H1 (cell line): Measurements from ENCODE around the gene PROM2. TPM values are rescaled to one million over a fixed set of nuclear protein-coding genes. Genes with fewer than 3 reads are reported as not detected.

Experiments used
- CTCF ChIA-PET: fragments of 300-600 bp; sonication (Branson Sonifier 250); formaldehyde crosslinking; loops from one replicate; lab custom pipeline; 2021; ENCODE audit not compliant: partially characterized antibody; lab: Charles Lee
- POLR2A ChIA-PET: fragments of 300-600 bp; sonication (Branson Sonifier 250); formaldehyde crosslinking; loops from one replicate; lab custom pipeline; 2021; ENCODE audit warnings: inconsistent platforms; ENCODE audit not compliant: partially characterized antibody; lab: Charles Lee
- DNase-seq, 2 experiments: peaks; one replicate each; pipeline versions ENCODE4 v3.0.0 to v3.0.0-alpha.2; 2010 to 2022; ENCODE audit warnings: low spot score in 2 of 2, low read depth in 1 of 2, mixed read lengths in 1 of 2
- FAIRE-seq: peaks from 2 replicates; lab custom pipeline; 2011; peaks lifted over from hg19 to GRCh38; lab: Jason Lieb, UNC
- H2AFZ ChIP-seq: 2 replicates; pipeline ENCODE4 v1.8.1; 2012; ENCODE audit warnings: low read length, inconsistent platforms
- H2AK5ac ChIP-seq: 2 replicates; pipeline ENCODE4 v1.6.1; 2013; ENCODE audit warnings: low read depth, low read length
- H2BK120ac ChIP-seq: replicated peaks from 2 replicates; pipeline ENCODE3; 2013; ENCODE audit warnings: low read depth, low read length, inconsistent platforms
- H2BK12ac ChIP-seq: 2 replicates; pipeline ENCODE4 v1.6.1; 2013; ENCODE audit warnings: low read depth, low read length
- H2BK15ac ChIP-seq: 2 replicates; pipeline ENCODE4 v1.6.1; 2013; ENCODE audit warnings: low read length
- H2BK20ac ChIP-seq: 2 replicates; pipeline ENCODE4 v1.6.1; 2013; ENCODE audit warnings: low read length
- H2BK5ac ChIP-seq: 2 replicates; pipeline ENCODE4 v1.6.1; 2013; ENCODE audit warnings: low read depth, low read length
- H3K14ac ChIP-seq: 2 replicates; pipeline ENCODE4 v1.6.1; 2013; ENCODE audit warnings: inconsistent platforms; ENCODE audit not compliant: insufficient read length
- H3K18ac ChIP-seq: 2 replicates; pipeline ENCODE4 v1.6.1; 2013; ENCODE audit warnings: low read length; ENCODE audit errors: extremely low read depth
- H3K23ac ChIP-seq: 2 replicates; pipeline ENCODE4 v1.6.1; 2013; ENCODE audit warnings: inconsistent platforms; ENCODE audit not compliant: insufficient read length
- H3K23me2 ChIP-seq: 2 replicates; pipeline ENCODE4 v1.6.1; 2013; ENCODE audit warnings: low read depth, low read length
- H3K27ac ChIP-seq: 2 replicates; pipeline ENCODE4 v1.6.1; 2011; ENCODE audit warnings: low read depth, low read length, inconsistent platforms
- H3K27me3 ChIP-seq, 4 experiments: replicated peaks in 1 of 4; 1 replicate in 1 of 4; 2 replicates in 3 of 4; pipeline versions ENCODE4 v1.6.1 to v1.8.1; 2011 to 2013; ENCODE audit warnings: low read length in 3 of 4, mild to moderate bottlenecking in 3 of 4, inconsistent platforms in 2 of 4, mixed read lengths in 2 of 4, moderate library complexity in 1 of 4; ENCODE audit not compliant: control insufficient read depth in 3 of 4, insufficient read depth in 3 of 4; ENCODE audit errors: extremely low read depth in 1 of 4
- H3K36me3 ChIP-seq, 4 experiments: 2 replicates each; pipeline versions ENCODE4 v1.6.1 to v1.8.1; 2011 to 2013; ENCODE audit warnings: mild to moderate bottlenecking in 4 of 4, low read length in 3 of 4, moderate library complexity in 2 of 4, control low read depth in 1 of 4, inconsistent platforms in 1 of 4; ENCODE audit not compliant: insufficient read depth in 4 of 4, control insufficient read depth in 2 of 4
- H3K4ac ChIP-seq: replicated peaks from 2 replicates; pipeline ENCODE3; 2013; ENCODE audit warnings: low read length, low read depth, mixed read lengths, inconsistent platforms; ENCODE audit not compliant: insufficient read length
- H3K4me1 ChIP-seq, 4 experiments: replicated peaks in 1 of 4; 1 replicate in 1 of 4; 2 replicates in 3 of 4; pipeline versions ENCODE4 v1.6.1 to v1.8.1; 2011 to 2013; ENCODE audit warnings: low read length in 3 of 4, inconsistent platforms in 2 of 4, mixed read lengths in 1 of 4; ENCODE audit not compliant: insufficient read depth in 4 of 4, control insufficient read depth in 3 of 4
- H3K4me2 ChIP-seq, 2 experiments: 2 replicates each; pipeline versions ENCODE4 v1.6.1 to v1.8.1; 2011 to 2013; ENCODE audit warnings: low read depth in 2 of 2, low read length in 2 of 2, control low read depth in 1 of 2, inconsistent platforms in 1 of 2, mild to moderate bottlenecking in 1 of 2; ENCODE audit not compliant: insufficient read depth in 1 of 2
- H3K4me3 ChIP-seq, 4 experiments: fragments of 200-600, 300-600 bp in 1 of 4; sonication (generic), shearing (Covaris generic), sonication (Bioruptor Twin) in 1 of 4; 2 replicates each; pipeline versions ENCODE4 v1.5.1 to v1.8.1; 2011 to 2016; ENCODE audit warnings: low read length in 4 of 4, low read depth in 3 of 4, control low read depth in 2 of 4, inconsistent platforms in 2 of 4, mild to moderate bottlenecking in 2 of 4, mixed read lengths in 1 of 4, moderate library complexity in 1 of 4; ENCODE audit not compliant: insufficient read depth in 2 of 4; ENCODE audit errors: extremely low read depth in 1 of 4
- H3K56ac ChIP-seq: replicated peaks from 2 replicates; pipeline ENCODE3; 2013; ENCODE audit warnings: low read depth, mild to moderate bottlenecking, mixed read lengths, low read length, inconsistent platforms; ENCODE audit not compliant: insufficient read length
- H3K79me1 ChIP-seq: 2 replicates; pipeline ENCODE4 v1.6.1; 2013; ENCODE audit warnings: low read depth, low read length, control low read depth
- H3K79me2 ChIP-seq, 2 experiments: 2 replicates each; pipeline versions ENCODE4 v1.6.1 to v1.8.1; 2012 to 2013; ENCODE audit warnings: low read length in 2 of 2, mild to moderate bottlenecking in 2 of 2, inconsistent platforms in 1 of 2; ENCODE audit not compliant: insufficient read depth in 2 of 2, control insufficient read depth in 1 of 2
- H3K9ac ChIP-seq, 4 experiments: replicated peaks in 1 of 4; 1 replicate in 1 of 4; 2 replicates in 3 of 4; pipeline versions ENCODE4 v1.6.1 to v1.8.1; 2011 to 2013; ENCODE audit warnings: low read depth in 3 of 4, low read length in 3 of 4, control low read depth in 2 of 4, mild to moderate bottlenecking in 2 of 4, moderate library complexity in 2 of 4, inconsistent platforms in 1 of 4; ENCODE audit errors: extremely low read depth in 1 of 4
- H3K9me3 ChIP-seq, 2 experiments: 2 replicates each; pipeline versions ENCODE4 v1.6.1 to v1.8.1; 2012 to 2013; ENCODE audit warnings: mild to moderate bottlenecking in 2 of 2, moderate library complexity in 2 of 2, control low read depth in 1 of 2, inconsistent platforms in 1 of 2, low read depth in 1 of 2, low read length in 1 of 2, mixed read lengths in 1 of 2; ENCODE audit not compliant: insufficient read depth in 2 of 2
- H4K20me1 ChIP-seq, 2 experiments: replicated peaks in 1 of 2; 2 replicates each; pipeline versions ENCODE3 to v1.8.1; 2011 to 2013; ENCODE audit warnings: inconsistent platforms in 2 of 2, low read length in 2 of 2, mild to moderate bottlenecking in 1 of 2; ENCODE audit not compliant: insufficient read depth in 2 of 2, control insufficient read depth in 1 of 2
- H4K5ac ChIP-seq: 2 replicates; pipeline ENCODE4 v1.6.1; 2013; ENCODE audit warnings: low read length, low read depth, mixed read lengths, inconsistent platforms; ENCODE audit not compliant: insufficient read length
- H4K8ac ChIP-seq: 2 replicates; pipeline ENCODE4 v1.8.0; 2013; ENCODE audit warnings: mild to moderate bottlenecking, moderate library complexity, low read length, inconsistent platforms; ENCODE audit not compliant: insufficient read depth; ENCODE audit errors: extremely low read depth
- H4K91ac ChIP-seq: replicated peaks from 2 replicates; pipeline ENCODE3; 2013; ENCODE audit warnings: low read length, mixed read lengths, inconsistent platforms; ENCODE audit not compliant: insufficient read length
- NANOG ChIP-seq: IDR thresholded peaks from 2 replicates; pipeline ENCODE4 v1.6.1; 2011; ENCODE audit warnings: low read length, low read depth, mild to moderate bottlenecking, inconsistent platforms; ENCODE audit not compliant: insufficient read depth, poor library complexity, severe bottlenecking
- SP1 ChIP-seq: IDR thresholded peaks from 2 replicates; pipeline ENCODE4 v1.6.1; 2011; ENCODE audit warnings: low read depth, low read length
- TAF7 ChIP-seq: optimal IDR thresholded peaks from 2 replicates; pipeline ENCODE3; 2011; ENCODE audit warnings: low read depth, mild to moderate bottlenecking, inconsistent platforms, low read length, moderate library complexity, borderline replicate concordance
- WGBS, 2 experiments: shearing (Covaris generic) in 1 of 2; methylation state at CpG; one replicate each; pipeline versions ENCODE4 v1.1.6 to v1.1.7; 2013 to 2015; ENCODE audit warnings: low lambda C conversion rate in 2 of 2, mixed read lengths in 2 of 2, inconsistent platforms in 1 of 2, low coverage in 1 of 2, missing lambda C conversion rate in 1 of 2; ENCODE audit not compliant: insufficient replicate concordance in 2 of 2, insufficient coverage in 1 of 2, insufficient read length in 1 of 2; ENCODE audit errors: extremely low coverage in 1 of 2, missing lambda C conversion rate in 1 of 2; 5-methylcytosine and 5-hydroxymethylcytosine counted together
- polyA plus RNA-seq, 7 experiments: library from polyadenylated mRNA; depleted of rRNA in 3 of 7; stranded (reverse) in 5 of 7; unstranded in 2 of 7; fragments of >200 nt in 5 of 7; fragments of 200-250 nt in 2 of 7; gene quantifications; 1 replicate in 5 of 7; 2 replicates in 1 of 7; 4 replicates in 1 of 7; pipeline versions ENCODE4 v1.2.1 to v1.2.3, GENCODE V29; 2011 to 2013; ENCODE audit warnings: missing spikeins in 2 of 7, mixed read lengths in 2 of 7
- total RNA-seq: library from RNA; stranded (reverse); fragmentation: NEBNext Ultra II Directional; extraction: Animal tissue kit (Norgen Biotek cat#: 25700); gene quantifications from 2 replicates; pipeline ENCODE4 v1.2.1, GENCODE V29; 2021

The PROM2 gene
- total and polyA plus RNA-seq, 2 of the 8 experiments (the other 6 are each of a cell fraction or from before 2014, with no cell fraction given): 1.6 to 3.8 TPM

GRCh38 chr2:95272781-95273180, 1.5 kb upstream of the PROM2 start:
- H2BK5ac ChIP-seq: no peak overlapping the region
- TF ChIP-seq SP1 (no peak), TAF7 (no peak), NANOG (no peak)

More at GRCh38 chr2:95272781-95273180, 1.5 kb upstream of the PROM2 start:
- Histone ChIP-seq H3K79me2 (no peaks in the 10 kb centered on the region), H3K4me3 (no peak overlapping the region), H4K5ac (no peak overlapping the region), H2BK20ac (no peak overlapping the region), H3K9ac (no peak overlapping the region), H3K4me1 (peaks cover 0 to 33% (median 2%) of the 10 kb centered on the region in 4 experiments; a peak in 3 of 7 replicates), H4K91ac (no peak overlapping the region), H3K4ac (no peak overlapping the region), H3K36me3 (no peaks in the 10 kb centered on the region), H2AK5ac (no peak overlapping the region), H2AFZ (no peak overlapping the region), H3K56ac (no peak overlapping the region), H2BK12ac (no peak overlapping the region), H3K9me3 (peaks cover 62 to 96% of the 10 kb centered on the region in 2 experiments), H3K79me1 (no peaks in the 10 kb centered on the region), H4K20me1 (no peaks in the 10 kb centered on the region), H2BK120ac (no peak overlapping the region), H3K23me2 (no peaks in the 10 kb centered on the region), H3K27me3 (no peaks in the 10 kb centered on the region), H3K18ac (no peak overlapping the region), H3K14ac (no peak overlapping the region), H3K4me2 (no peak overlapping the region), H4K8ac (no peak overlapping the region), H3K27ac (no peak overlapping the region), H2BK15ac (no peak overlapping the region), H3K23ac (no peak overlapping the region)
- FAIRE-seq: no peak
- CTCF ChIA-PET: no interaction called here
- peak in 1 of 2 experiments; percentile 20 for DNase-seq
- 100% methylated on average over 1 of the region's 1 CpG; no CpG with 5 or more reads in 1 of the 2 experiments for WGBS, 2 experiments
- POLR2A ChIA-PET: no interaction called here
